ENCODE measurements around the gene PPY. TPM values are rescaled to one million over a fixed set of nuclear protein-coding genes. Genes with fewer than 3 reads are reported as not detected.
A peak's percentile ranks its signal among the peaks of the same experiment; 100 is the strongest.
"Not testable (repeated sequence)": the region's sequence is repeated elsewhere in the genome, so short reads cannot be mapped to it uniquely, and the experiment has no call there.

Gene PPY
- total RNA-seq, 1 donor from 2014 or later = not detected

- no peak for ATAC-seq
Observed at GRCh38 chr17:43901861-43902589, 40.3 kb downstream of the PPY start.

GRCh38 chr17:43900858-43901754 is 41.2 kb downstream of the PPY start:
- no peak for ATAC-seq

- ATAC-seq = peak; percentile 86
Observed at GRCh38 chr17:43900183-43900857, 42.0 kb downstream of the PPY start.

GRCh38 chr17:43898446-43898845 is 43.8 kb downstream of the PPY start:
- no peak for ATAC-seq

- ATAC-seq = no peak
Observed at GRCh38 chr17:43897831-43898230, 44.4 kb downstream of the PPY start.

GRCh38 chr17:43894494-43894893 is 47.8 kb downstream of the PPY start:
- not testable (repeated sequence) for ATAC-seq

GRCh38 chr17:43892647-43892952 is 49.7 kb downstream of the PPY start:
- ATAC-seq = no peak

- ATAC-seq = no peak
Observed at GRCh38 chr17:43891851-43892646, 50.2 kb downstream of the PPY start.

Other genes with a start within 250 kb of the PPY start
- gene SOST, start 183.7 kb downstream of the PPY start, total RNA-seq = not detected
- gene DUSP3, start 163.5 kb downstream of the PPY start, total RNA-seq = 36.3 TPM
- gene CFAP97D1, start 162.0 kb downstream of the PPY start, total RNA-seq = not detected
- 2.8 TPM for gene MPP3, start 109.3 kb downstream of the PPY start, total RNA-seq
- 0.28 TPM for gene CD300LG, start 95.3 kb downstream of the PPY start, total RNA-seq
- 0.32 TPM for gene MPP2, start 34.9 kb downstream of the PPY start, total RNA-seq
- not detected for gene PYY, start 11.5 kb upstream of the PPY start, total RNA-seq
- 2.4 TPM for gene NAGS, start 62.1 kb upstream of the PPY start, total RNA-seq
- 23.2 TPM for gene TMEM101, start 72.5 kb upstream of the PPY start, total RNA-seq
- 41.8 TPM for gene LSM12, start 124.2 kb upstream of the PPY start, total RNA-seq
- gene G6PC3, start 128.3 kb upstream of the PPY start, total RNA-seq = 24.0 TPM
- 32.0 TPM for gene HDAC5, start 181.2 kb upstream of the PPY start, total RNA-seq
- 6.3 TPM for gene HROB, start 199.5 kb upstream of the PPY start, total RNA-seq
- not detected for gene ASB16, start 228.2 kb upstream of the PPY start, total RNA-seq
- 18.2 TPM for gene TMUB2, start 244.5 kb upstream of the PPY start, total RNA-seq